A673 (cell line): ENCODE results near the gene AHCYL2.
"Not testable (repeated sequence)": the region's sequence is repeated elsewhere in the genome, so short reads cannot be mapped to it uniquely, and the experiment has no call there.

Experiments
- CTCF ChIP-seq: fragments of 300-800, 200-600 bp; sonication (generic); conservative IDR thresholded peaks from 2 replicates; pipeline ENCODE4 v1.5.1; 2017; ENCODE audit warnings: low read depth, mild to moderate bottlenecking, antibody characterized with exemption, low read length, moderate library complexity, mixed read lengths
- EZH2 ChIP-seq: fragments of 200-600 bp; sonication (generic); IDR thresholded peaks from 2 replicates; pipeline ENCODE4 v1.6.1; 2017; ENCODE audit warnings: borderline replicate concordance, low read depth, mild to moderate bottlenecking, mixed read lengths, antibody characterized with exemption, low read length; ENCODE audit not compliant: poor library complexity, severe bottlenecking

- not testable (repeated sequence) for TF ChIP-seq EZH2, CTCF
Measured at GRCh38 chr7:129300299-129300698, 75.5 kb downstream of the AHCYL2 start.
